ENCODE data around the gene NPTX1.

DNA sequence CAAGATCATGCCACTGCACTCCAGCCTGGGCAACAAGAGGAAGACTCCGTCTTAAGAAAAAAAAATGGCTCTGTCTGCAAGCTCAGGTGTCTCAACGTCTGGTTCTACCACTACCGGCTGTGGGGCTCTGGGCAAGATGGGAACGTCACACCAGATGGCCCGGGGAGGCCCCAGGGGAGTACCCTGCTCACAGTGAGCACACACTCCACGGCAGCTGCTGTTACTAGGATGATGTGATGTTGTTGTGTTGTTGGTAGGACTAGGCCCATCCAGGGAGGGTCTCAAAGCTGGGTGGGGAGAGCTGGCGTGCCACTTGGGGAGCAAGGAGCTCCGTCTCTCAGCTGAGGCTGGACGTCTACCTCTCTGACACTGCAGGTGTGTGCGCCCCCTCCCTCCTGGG lies 9.4 kb upstream of the NPTX1 start:
- no peak for TF ChIP-seq POLR2AphosphoS5 (IDR thresholded peaks at IDR 0.05)
- no peak for TF ChIP-seq EP300 (IDR thresholded peaks at IDR 0.05)

Measured in gastroesophageal sphincter (tissue), 2 donors.